OCI-LY3 (cell line): ENCODE measurements around the gene ATPAF2.

Experiments used
- CTCF ChIP-seq: fragments of 200-600, 300-600 bp; sonication (generic); IDR thresholded peaks from 2 replicates; pipeline ENCODE4 v1.5.1; 2014; ENCODE audit warnings: antibody characterized with exemption, low read length, low read depth
- EZH2phosphoT487 ChIP-seq: fragments of 200-600 bp; shearing (Covaris generic); IDR thresholded peaks from 2 replicates; pipeline ENCODE4 v1.6.1; 2018; ENCODE audit warnings: antibody characterized with exemption, mixed run types, low read depth

GRCh38 chr17:18019838-18020154 is 19.2 kb downstream of the ATPAF2 start:
- TF ChIP-seq CTCF (no peak), EZH2phosphoT487 (no peak)
